ENCODE results near the gene F10.

DNA sequence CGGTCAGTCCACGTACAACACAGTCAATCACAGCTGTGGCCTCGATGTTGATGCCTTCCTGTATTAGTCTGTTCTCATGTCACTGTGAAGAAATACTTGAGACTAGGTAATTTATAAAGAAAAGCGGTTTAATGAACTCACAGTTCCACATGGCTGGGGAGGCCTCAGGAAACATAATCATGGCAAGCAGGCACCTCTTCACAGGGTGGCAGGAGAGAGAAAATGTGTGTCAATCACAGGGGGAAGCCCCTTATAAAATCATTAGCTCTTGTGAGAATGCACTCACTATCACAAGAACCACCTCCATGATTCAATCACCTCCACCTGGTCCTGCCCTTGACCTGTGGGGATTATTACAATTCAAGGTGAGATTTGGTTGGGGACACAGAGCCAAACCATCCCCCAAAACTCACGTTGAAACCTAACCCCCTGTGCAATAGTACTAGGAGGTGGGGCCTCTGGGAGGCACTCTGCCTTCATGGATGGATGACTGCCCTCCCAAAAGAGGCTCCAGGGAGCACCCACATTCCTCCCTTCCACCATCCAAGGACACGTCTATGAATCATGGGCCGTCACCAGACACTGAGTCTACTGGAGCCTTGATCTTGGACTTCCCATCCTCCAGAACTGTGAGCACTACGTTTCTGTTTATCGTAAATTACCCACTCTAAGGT is 33.5 kb downstream of the F10 start:
- TF ChIP-seq, protein P1, sequence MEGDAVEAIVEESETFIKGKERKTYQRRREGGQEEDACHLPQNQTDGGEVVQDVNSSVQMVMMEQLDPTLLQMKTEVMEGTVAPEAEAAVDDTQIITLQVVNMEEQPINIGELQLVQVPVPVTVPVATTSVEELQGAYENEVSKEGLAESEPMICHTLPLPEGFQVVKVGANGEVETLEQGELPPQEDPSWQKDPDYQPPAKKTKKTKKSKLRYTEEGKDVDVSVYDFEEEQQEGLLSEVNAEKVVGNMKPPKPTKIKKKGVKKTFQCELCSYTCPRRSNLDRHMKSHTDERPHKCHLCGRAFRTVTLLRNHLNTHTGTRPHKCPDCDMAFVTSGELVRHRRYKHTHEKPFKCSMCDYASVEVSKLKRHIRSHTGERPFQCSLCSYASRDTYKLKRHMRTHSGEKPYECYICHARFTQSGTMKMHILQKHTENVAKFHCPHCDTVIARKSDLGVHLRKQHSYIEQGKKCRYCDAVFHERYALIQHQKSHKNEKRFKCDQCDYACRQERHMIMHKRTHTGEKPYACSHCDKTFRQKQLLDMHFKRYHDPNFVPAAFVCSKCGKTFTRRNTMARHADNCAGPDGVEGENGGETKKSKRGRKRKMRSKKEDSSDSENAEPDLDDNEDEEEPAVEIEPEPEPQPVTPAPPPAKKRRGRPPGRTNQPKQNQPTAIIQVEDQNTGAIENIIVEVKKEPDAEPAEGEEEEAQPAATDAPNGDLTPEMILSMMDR (IDR thresholded peaks at IDR 0.05; ENCODE audit: extremely low read depth in 1 of 2, insufficient read depth in 1 of 2, low read depth in 1 of 2, low read length in 2 of 2) = no peak
- no peak for TF ChIP-seq POLR2A (IDR thresholded peaks at IDR 0.05; ENCODE audit: low read depth, low read length)
- TF ChIP-seq, protein P2, sequence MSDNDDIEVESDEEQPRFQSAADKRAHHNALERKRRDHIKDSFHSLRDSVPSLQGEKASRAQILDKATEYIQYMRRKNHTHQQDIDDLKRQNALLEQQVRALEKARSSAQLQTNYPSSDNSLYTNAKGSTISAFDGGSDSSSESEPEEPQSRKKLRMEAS (IDR thresholded peaks at IDR 0.05; ENCODE audit: insufficient read depth, insufficient read length) = no peak

Data from endothelial cell of umbilical vein (primary cell).